MCF 10A (cell line): ENCODE results near the gene PCIF1. TPM values are rescaled to one million over a fixed set of nuclear protein-coding genes. Genes with fewer than 3 reads are reported as not detected.

Source experiments
- BruUV-seq: library from RNA; stranded (reverse); fragments of 400-500 nt; replicated peaks from 2 replicates; lab custom pipeline; 2021; lab: Mats Ljungman, UMichigan
- CTCF ChIA-PET: fragments of 300-600 bp; sonication (Branson Sonifier 250); formaldehyde crosslinking; extraction: SDS; loops from one replicate; lab custom pipeline; 2021; ENCODE audit warnings: antibody characterized with exemption, inconsistent platforms; lab: Yijun Ruan, JAX
- POLR2A ChIA-PET: fragments of 300-600, 350-650 bp; sonication (Branson Sonifier 250); formaldehyde crosslinking; extraction: SDS; loops from one replicate; lab custom pipeline; 2020; ENCODE audit warnings: antibody characterized with exemption, inconsistent platforms; lab: Yijun Ruan, JAX
- DNase-seq: peaks from one replicate; pipeline ENCODE4 v3.0.0-alpha.2; 2018; ENCODE audit not compliant: unreplicated experiment
- H3K27ac Mint-ChIP-seq: one replicate; pipeline ENCODE4 v1.8.0; 2022; ENCODE audit warnings: mild to moderate bottlenecking, low read depth, mixed read lengths; ENCODE audit not compliant: unreplicated experiment
- H3K27me3 Mint-ChIP-seq: one replicate; pipeline ENCODE4 v1.8.0; 2022; ENCODE audit warnings: mixed read lengths; ENCODE audit not compliant: insufficient read depth, unreplicated experiment
- H3K36me3 Mint-ChIP-seq: one replicate; pipeline ENCODE4 v1.8.0; 2022; ENCODE audit warnings: mild to moderate bottlenecking, moderate library complexity, mixed read lengths; ENCODE audit not compliant: insufficient read depth, unreplicated experiment
- H3K4me1 Mint-ChIP-seq: one replicate; pipeline ENCODE4 v1.8.0; 2022; ENCODE audit warnings: mixed read lengths; ENCODE audit not compliant: insufficient read depth, unreplicated experiment
- H3K4me3 Mint-ChIP-seq: one replicate; pipeline ENCODE4 v1.8.0; 2022; ENCODE audit warnings: mild to moderate bottlenecking, moderate library complexity, mixed read lengths; ENCODE audit not compliant: unreplicated experiment
- H3K9me3 Mint-ChIP-seq: one replicate; pipeline ENCODE4 v1.8.0; 2022; ENCODE audit warnings: mixed read lengths; ENCODE audit not compliant: unreplicated experiment
- CTCF ChIP-seq: fragments of 200-600 bp; IDR thresholded peaks from one replicate; pipeline ENCODE4 v1.8.0; 2022; ENCODE audit warnings: antibody characterized with exemption, mild to moderate bottlenecking; ENCODE audit not compliant: unreplicated experiment
- intact Hi-C: fragments of 100-400 bp; cut with micrococcal nuclease; formaldehyde crosslinking; loops from 2 replicates; pipeline ENCODE4 v1.14.1; 2022
- total RNA-seq: library from RNA; stranded (reverse); gene quantifications from 2 replicates; pipeline ENCODE4 v1.2.3, GENCODE V29; 2022

The PCIF1 gene
- total RNA-seq, 1 experiment from 2014 or later, result 20.5 TPM

DNA sequence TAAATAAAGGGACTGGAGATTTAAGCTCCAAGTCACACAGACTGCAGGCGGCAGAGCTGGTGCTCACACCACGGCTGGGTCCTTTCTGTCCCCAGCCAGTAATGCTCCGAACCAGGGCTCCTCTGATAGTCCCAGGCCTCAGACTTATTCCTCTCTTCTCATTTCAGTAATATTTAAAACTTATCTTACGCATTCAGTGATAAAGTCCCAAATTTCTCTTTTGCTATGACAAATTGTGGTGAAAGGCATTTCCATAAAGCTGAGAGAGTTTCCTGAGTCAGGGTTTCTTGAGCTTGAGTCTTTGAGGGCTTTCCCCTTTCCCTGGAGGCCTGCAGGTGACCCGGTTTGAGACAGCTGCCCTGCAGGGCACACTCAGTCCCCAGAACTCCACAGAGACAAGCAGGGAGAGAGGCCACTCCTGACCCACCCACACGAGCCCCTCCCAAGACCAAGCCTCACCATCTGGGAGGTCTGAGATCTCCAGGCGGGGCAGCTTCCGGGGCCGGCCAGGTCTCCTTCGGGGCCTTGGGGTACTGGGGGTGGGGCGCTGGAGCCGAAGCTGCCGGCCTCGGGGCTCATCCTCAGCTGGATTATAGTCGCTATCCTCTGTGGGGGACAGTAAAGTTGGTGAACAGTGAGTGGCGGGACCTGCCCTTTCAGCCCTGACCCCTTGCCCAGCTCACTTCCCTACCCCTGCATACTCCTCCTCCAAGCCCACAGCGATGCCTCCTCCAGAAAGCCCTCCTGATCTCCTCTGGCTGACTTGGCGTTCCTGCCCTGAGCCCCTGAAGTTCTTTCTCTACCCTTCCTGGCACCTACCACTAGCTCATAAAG is 30.9 kb downstream of the PCIF1 start:
- H3K27ac Mint-ChIP-seq, result no peak overlapping the region
- intact Hi-C loops, result no loop called here
- no peak for DNase-seq
- no TSS peak for BruUV-seq
- no peak for TF ChIP-seq CTCF
- H3K9me3 Mint-ChIP-seq, result no peaks in the 10 kb centered on the region
- peaks cover 7% of the 10 kb centered on the region for H3K4me1 Mint-ChIP-seq
- CTCF ChIA-PET, result interaction anchor here (0.6 to 6.5 kb wide), 9 partner anchors 16 to 591 kb away, joined by 3 to 48 read pairs (median 4); partner anchors contain the start of gene ZSWIM1
- no peaks in the 10 kb centered on the region for H3K27me3 Mint-ChIP-seq
- H3K4me3 Mint-ChIP-seq, result no peak overlapping the region
- H3K36me3 Mint-ChIP-seq, result peaks cover 79% of the 10 kb centered on the region
- POLR2A ChIA-PET, result interaction anchor here (1.2 kb wide), 1 partner anchor 21 kb away, joined by 3 read pairs; no protein-coding TSS in a partner anchor

DNA sequence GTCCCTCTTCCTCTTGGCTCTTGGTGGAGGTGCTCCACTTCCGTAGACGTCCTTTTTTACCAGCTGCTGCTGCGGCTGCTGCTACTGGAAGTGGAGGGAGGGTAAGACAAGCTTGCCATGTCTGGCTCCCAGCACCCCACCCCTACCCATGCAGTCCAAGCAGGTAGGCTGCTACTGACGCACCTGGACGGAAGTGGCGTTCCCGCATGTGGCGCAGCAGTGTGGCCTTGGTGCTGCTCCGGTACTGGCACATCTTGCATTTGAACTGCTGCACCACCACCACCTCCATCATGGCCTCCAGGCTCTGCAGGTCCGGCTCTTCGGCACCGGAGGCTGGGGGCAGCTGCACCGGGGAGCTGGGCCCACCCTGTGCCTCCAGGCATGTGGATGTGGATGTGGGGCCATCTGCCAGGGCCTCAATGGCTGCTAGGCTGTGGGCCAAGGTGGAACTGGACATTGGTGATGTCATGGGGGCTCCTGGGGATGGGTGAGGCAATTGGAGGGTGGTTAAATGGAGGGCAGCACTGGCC is 33.1 kb downstream of the PCIF1 start:
- ChIA-PET POLR2A (no interaction called here), CTCF (interaction anchor here (0.6 to 13.5 kb wide), 5 partner anchors 8 to 196 kb away, joined by 3 to 200 read pairs (median 46); no protein-coding TSS in a partner anchor)
- no TSS peak for BruUV-seq
- Mint-ChIP-seq H3K4me3 (no peak overlapping the region), H3K27me3 (no peaks in the 10 kb centered on the region), H3K36me3 (peaks cover 66% of the 10 kb centered on the region), H3K27ac (no peak overlapping the region), H3K9me3 (no peaks in the 10 kb centered on the region), H3K4me1 (peaks cover 12% of the 10 kb centered on the region)
- intact Hi-C loops, result no loop called here
- no peak for DNase-seq
- TF ChIP-seq CTCF, result no peak

DNA sequence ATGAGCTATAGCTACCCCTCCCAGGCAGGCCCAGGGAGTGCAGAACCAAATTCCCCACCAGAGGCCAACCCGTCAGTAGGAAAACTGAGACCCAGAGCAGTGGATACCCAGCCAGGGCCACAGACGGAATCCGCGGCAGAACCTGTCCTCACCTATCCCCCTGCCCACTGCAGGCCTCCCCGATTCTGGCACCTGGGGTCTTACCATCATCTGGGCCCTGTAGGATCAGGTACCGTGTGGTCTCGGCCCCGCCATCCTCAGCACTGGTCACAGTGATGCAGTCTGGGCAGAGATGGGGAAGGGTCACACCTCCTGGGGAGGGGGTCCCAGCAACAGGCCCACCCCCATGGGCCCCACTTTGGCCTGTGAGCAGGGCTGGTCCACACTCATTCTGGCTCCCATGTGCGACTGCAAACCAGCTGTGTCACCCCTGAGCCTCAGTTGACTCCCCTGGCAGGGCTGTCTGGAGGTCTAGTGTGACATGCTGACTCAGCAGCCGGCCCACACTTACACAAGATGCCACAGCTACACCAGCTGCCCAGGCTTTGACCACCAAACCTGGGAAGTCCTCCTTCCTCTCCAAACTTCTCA is 33.7 kb downstream of the PCIF1 start:
- POLR2A ChIA-PET, result interaction anchor here (0.9 to 5.6 kb wide), 6 partner anchors 11 to 119 kb away, joined by 3 to 83 read pairs (median 25); partner anchors contain the start of gene NCOA5
- H3K9me3 Mint-ChIP-seq, result no peaks in the 10 kb centered on the region
- H3K27ac Mint-ChIP-seq, result no peak overlapping the region
- no peak for TF ChIP-seq CTCF
- peaks cover 16% of the 10 kb centered on the region for H3K4me1 Mint-ChIP-seq
- CTCF ChIA-PET, result interaction anchor here (0.6 to 13.5 kb wide), 16 partner anchors 8 to 609 kb away, joined by 3 to 200 read pairs (median 22); no protein-coding TSS in a partner anchor
- DNase-seq, result no peak
- intact Hi-C loops, result no loop called here
- peaks cover 61% of the 10 kb centered on the region for H3K36me3 Mint-ChIP-seq
- no TSS peak for BruUV-seq
- H3K27me3 Mint-ChIP-seq, result no peaks in the 10 kb centered on the region
- no peak overlapping the region for H3K4me3 Mint-ChIP-seq
